Body of pancreas (tissue), 4 donors: ENCODE results near the gene COLEC12. TPM values are rescaled to one million over a fixed set of nuclear protein-coding genes. Genes with fewer than 3 reads are reported as not detected.
A peak's percentile ranks its signal among the peaks of the same experiment; 100 is the strongest.

ENCODE experiments used
- ATAC-seq: fragments of 150-250 bp; one replicate; pipeline ENCODE4 v1.9.1; 2016
- DNase-seq, 4 donors: peaks; one replicate each; pipeline ENCODE4 v3.0.0-alpha.2; 2019
- H3K27ac ChIP-seq, 4 donors: fragments of 200-600 bp; sonication (generic); 1 replicate in 3 of 4; 2 replicates in 1 of 4; pipeline versions ENCODE4 v1.5.1 to v1.6.1; 2016 to 2019; ENCODE audit warnings: mild to moderate bottlenecking in 1 of 4, mixed read lengths in 1 of 4, moderate library complexity in 1 of 4
- H3K27me3 ChIP-seq, 2 donors: fragments of 200-600 bp; sonication (generic); one replicate each; pipeline ENCODE4 v1.6.0; 2016; ENCODE audit warnings: mild to moderate bottlenecking in 1 of 2
- H3K36me3 ChIP-seq, 2 donors: fragments of 200-600 bp; sonication (generic); replicated peaks in 1 of 2; 2 replicates each; pipeline ENCODE4 v1.5.1; 2016; ENCODE audit warnings: low read depth in 2 of 2; ENCODE audit not compliant: insufficient read depth in 1 of 2
- H3K4me1 ChIP-seq: fragments of 200-600 bp; sonication (generic); one replicate; pipeline ENCODE4 v1.6.0; 2016
- H3K4me3 ChIP-seq, 2 donors: fragments of 200-600 bp; sonication (generic); 1 replicate in 1 of 2; 2 replicates in 1 of 2; pipeline ENCODE4 v1.5.1; 2016 to 2019
- H3K9me3 ChIP-seq, 3 donors: fragments of 200-600 bp; sonication (generic); 1 replicate in 2 of 3; 2 replicates in 1 of 3; pipeline ENCODE4 v1.5.1; 2016
- POLR2A ChIP-seq, 3 donors: fragments of 450-650 bp; IDR thresholded peaks; one replicate each; pipeline ENCODE4 v1.6.1; 2016; ENCODE audit warnings: antibody characterized with exemption in 3 of 3, mild to moderate bottlenecking in 2 of 3
- WGBS, 2 donors: methylation state at CpG; one replicate each; pipeline ENCODE4 v1.1.5; 2017; 5-methylcytosine and 5-hydroxymethylcytosine counted together
- intact Hi-C: fragments of 100-400 bp; cut with DNase I; formaldehyde crosslinking; loops from one replicate; pipeline ENCODE4 v1.15.1; 2023
- total RNA-seq, 2 donors: library from RNA; depleted of rRNA; stranded (reverse); fragments of >200 nt; gene quantifications; one replicate each; pipeline ENCODE4 v1.1.0, GENCODE V29; 2016
- TF ChIP-seq, protein P1 (sequence below), 7 experiments: fragments of 450-650 bp in 4 of 7; fragments of 200-600 bp in 3 of 7; sonication (generic) in 3 of 7; IDR thresholded peaks; one replicate each; pipeline ENCODE4 v1.5.1; 2016 to 2019; ENCODE audit warnings: antibody characterized with exemption in 7 of 7

COLEC12 gene
- total RNA-seq, 2 donors from 2014 or later = 3.6 to 4.2 TPM

DNA sequence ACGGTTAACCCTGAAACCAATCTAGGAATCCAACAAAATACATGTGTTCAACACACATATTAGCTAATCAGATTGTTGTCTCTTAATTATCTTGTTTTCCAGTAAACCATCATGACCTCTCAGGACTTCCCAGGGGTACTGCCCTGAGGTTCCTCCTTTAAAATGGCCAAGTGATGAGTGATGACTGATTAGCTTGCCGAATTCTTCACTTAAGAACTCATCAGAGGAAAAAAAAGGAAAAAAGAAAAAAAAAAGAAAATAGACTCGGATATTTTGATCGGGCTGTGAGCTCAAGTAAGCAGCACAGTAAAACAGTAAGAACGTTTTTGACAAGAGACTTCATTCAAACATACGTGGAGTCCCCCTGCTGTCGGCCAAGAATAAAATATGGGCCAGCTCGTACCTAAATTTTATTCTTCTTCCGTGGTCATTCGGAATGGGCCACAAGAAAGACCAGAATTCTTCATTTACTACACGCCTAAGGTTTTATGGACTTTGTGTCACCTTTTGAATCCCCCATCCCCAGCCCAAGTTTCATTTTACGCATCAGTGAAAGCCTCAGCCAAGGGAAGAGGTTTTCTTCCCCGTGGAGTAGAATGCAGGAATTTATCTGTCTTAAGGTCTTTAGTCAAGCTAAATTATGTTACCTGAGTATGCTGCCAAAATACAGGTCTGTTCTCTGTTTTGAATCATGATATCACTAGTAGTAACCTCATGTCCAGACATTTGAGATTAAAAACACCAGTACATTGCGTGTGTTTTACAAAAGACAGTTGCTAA, 40.5 kb downstream of the COLEC12 start:
- Histone ChIP-seq H3K27ac (no peak overlapping the region), H3K36me3 (no peaks in the 10 kb centered on the region), H3K9me3 (no peaks in the 10 kb centered on the region), H3K4me1 (no peaks in the 10 kb centered on the region), H3K27me3 (no peaks in the 10 kb centered on the region), H3K4me3 (no peak overlapping the region)
- WGBS, 2 donors = 77 to 78% methylated on average over 14 of the region's 14 CpGs
- TF ChIP-seq POLR2A (IDR thresholded peaks at IDR 0.05) = no peak
- TF ChIP-seq, protein P1, sequence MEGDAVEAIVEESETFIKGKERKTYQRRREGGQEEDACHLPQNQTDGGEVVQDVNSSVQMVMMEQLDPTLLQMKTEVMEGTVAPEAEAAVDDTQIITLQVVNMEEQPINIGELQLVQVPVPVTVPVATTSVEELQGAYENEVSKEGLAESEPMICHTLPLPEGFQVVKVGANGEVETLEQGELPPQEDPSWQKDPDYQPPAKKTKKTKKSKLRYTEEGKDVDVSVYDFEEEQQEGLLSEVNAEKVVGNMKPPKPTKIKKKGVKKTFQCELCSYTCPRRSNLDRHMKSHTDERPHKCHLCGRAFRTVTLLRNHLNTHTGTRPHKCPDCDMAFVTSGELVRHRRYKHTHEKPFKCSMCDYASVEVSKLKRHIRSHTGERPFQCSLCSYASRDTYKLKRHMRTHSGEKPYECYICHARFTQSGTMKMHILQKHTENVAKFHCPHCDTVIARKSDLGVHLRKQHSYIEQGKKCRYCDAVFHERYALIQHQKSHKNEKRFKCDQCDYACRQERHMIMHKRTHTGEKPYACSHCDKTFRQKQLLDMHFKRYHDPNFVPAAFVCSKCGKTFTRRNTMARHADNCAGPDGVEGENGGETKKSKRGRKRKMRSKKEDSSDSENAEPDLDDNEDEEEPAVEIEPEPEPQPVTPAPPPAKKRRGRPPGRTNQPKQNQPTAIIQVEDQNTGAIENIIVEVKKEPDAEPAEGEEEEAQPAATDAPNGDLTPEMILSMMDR (IDR thresholded peaks at IDR 0.05) = no peak
- intact Hi-C loops = loop anchor here (10.0 kb wide), 1 partner anchor 75 kb away; no protein-coding TSS in a partner anchor
- ATAC-seq = no peak
- no peak for DNase-seq

DNA sequence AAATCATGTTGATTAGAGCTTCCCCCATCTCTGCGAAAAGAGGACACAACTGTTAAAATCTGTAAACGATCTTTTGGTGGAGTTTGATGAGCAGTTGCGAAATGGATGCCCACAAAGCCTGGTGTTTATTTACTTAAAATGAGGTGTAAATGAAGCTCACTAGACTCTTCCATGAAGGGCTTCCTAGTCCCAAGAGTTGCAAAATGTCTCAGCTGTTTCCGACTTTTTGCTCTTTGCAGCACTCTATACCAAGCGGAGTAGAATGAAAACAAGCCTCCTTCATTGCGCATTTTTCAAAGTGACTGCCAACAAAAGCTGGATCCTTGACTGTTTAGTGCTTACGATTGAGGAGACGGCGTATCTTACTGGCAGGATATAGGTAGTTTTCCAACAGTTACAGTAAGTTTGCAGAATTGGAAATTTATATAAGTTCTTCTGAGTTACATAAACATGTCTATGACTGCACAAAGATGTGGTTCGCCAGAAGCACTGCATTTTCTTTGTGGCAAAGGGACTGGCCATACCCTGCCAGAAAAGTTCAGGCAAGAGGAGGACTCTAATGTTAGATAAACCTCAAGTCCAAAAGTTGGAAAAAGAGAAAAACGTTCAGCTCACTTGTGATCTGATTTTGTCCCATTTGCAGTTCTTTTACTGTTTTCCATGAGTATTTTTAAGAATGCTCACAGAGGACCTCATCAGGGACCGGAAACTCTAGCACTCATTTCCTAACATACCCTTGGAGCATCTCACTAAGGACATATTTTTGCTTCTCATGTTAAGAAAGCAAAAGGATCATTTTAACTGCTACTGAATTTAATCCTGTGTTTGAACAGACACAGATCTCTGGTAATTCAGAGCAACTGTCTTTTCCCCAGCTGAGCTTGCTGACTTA, 42.7 kb downstream of the COLEC12 start:
- no peaks in the 10 kb centered on the region for H3K9me3 ChIP-seq
- no peaks in the 10 kb centered on the region for H3K27me3 ChIP-seq
- no peak for DNase-seq
- intact Hi-C loops = loop anchor here (10.0 kb wide), 1 partner anchor 73 kb away; no protein-coding TSS in a partner anchor
- TF ChIP-seq POLR2A (IDR thresholded peaks at IDR 0.05) = no peak
- TF ChIP-seq, protein P1 (IDR thresholded peaks at IDR 0.05) = no peak
- H3K27ac ChIP-seq = no peak overlapping the region
- no peak overlapping the region for H3K4me3 ChIP-seq
- H3K4me1 ChIP-seq = no peaks in the 10 kb centered on the region
- WGBS, 2 donors = 71 to 81% methylated on average over 12 of the region's 12 CpGs
- H3K36me3 ChIP-seq = no peaks in the 10 kb centered on the region
- no peak for ATAC-seq

DNA sequence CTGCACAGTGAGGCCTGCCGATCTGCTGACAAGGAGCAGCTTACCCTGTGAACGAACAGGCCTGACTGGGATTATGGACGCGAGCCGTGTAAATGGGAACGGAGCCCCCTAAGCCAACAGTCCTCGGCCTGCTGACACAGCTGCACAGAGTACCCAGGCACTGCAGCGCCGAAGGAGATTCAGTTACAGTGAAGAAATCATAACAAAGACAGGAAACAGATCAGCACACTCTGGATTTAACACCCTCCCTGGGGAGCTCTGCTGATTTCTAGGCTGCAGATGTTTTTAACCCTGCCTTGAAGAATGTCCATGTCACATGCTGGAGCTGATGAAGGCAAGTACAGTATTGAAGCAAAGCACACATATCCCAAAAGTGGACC, 43.4 kb downstream of the COLEC12 start:
- H3K9me3 ChIP-seq = no peaks in the 10 kb centered on the region
- TF ChIP-seq, protein P1 (IDR thresholded peaks at IDR 0.05) = no peak
- intact Hi-C loops = loop anchor here (10.0 kb wide), 1 partner anchor 72 kb away; no protein-coding TSS in a partner anchor
- no peak overlapping the region for H3K27ac ChIP-seq
- H3K27me3 ChIP-seq = no peaks in the 10 kb centered on the region
- H3K4me1 ChIP-seq = no peaks in the 10 kb centered on the region
- H3K4me3 ChIP-seq = no peak overlapping the region
- H3K36me3 ChIP-seq = no peaks in the 10 kb centered on the region
- ATAC-seq (no peak), DNase-seq (peak in 1 of 4 donors; percentile 31)
- WGBS, 2 donors = 28 to 69% methylated on average over 9 of the region's 9 CpGs

DNA sequence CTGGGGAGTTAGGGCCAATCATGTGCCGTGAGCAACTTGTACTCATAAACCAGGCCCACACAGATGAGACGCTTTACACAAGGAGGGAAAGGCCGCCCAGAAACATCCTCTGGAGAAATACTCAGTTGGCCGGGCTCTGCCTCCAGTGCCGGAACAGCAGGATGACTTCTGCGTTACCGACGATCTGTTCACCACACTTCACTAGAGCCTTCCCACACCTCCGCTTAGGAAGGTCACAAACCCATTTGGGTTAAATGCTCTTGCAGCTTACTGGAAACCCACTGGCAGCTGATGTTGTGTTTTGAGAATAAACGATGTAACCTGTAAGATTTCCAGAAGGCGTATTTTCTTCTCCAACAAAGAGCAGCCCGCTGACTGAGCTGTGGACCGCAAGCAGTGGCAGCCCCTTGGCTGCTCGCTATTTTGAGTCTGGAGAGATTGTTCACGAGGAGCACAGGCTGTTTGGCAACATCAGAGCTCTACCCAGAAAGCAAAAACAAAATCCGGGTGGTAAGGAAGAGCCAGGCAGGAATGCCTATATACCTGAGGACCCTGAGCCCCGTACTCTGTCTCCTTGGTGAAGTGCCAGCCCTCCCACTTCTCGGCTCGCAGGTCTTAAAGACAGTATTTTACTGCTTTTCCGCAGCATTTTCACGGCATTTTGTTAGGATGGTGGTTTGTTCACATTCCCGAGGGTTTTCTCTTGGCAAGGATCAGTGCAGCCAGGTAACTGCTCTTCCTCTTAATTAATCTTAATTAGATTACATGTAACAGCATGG, 44.0 kb downstream of the COLEC12 start:
- intact Hi-C loops = loop anchor here (10.0 kb wide), 1 partner anchor 72 kb away; no protein-coding TSS in a partner anchor
- ATAC-seq = peak; percentile 40
- no peak for TF ChIP-seq POLR2A (IDR thresholded peaks at IDR 0.05)
- TF ChIP-seq, protein P1 (IDR thresholded peaks at IDR 0.05) = no peak
- Histone ChIP-seq H3K4me3 (no peak overlapping the region), H3K27ac (no peak overlapping the region), H3K9me3 (no peaks in the 10 kb centered on the region), H3K36me3 (no peaks in the 10 kb centered on the region), H3K27me3 (no peaks in the 10 kb centered on the region), H3K4me1 (no peaks in the 10 kb centered on the region)
- WGBS, 2 donors = 77 to 80% methylated on average over 22 of the region's 22 CpGs
- DNase-seq = peak in 2 of 4 donors; percentile 30 to 45
